ENCODE results near the gene C16orf78.

DNA sequence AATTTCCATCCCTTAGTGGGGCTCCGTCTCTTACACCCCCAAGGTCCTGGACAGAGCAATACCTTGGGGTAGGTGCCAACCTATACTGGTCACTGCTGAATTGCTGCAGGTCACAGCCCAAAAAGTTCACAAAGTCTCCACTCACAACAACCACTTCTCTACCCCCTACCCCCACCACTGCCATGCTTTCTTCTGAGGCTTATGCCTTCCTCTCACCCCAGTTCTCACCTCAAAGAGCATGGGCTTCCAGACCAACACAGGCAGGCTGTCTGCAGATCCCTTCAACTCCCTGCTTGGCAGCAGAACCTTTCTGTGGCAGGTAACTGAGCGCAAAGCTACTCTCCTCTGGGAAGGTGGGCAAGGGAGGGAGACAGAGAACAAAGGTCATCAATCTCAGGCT, 35.5 kb downstream of the C16orf78 start:
- TF ChIP-seq, protein P1, sequence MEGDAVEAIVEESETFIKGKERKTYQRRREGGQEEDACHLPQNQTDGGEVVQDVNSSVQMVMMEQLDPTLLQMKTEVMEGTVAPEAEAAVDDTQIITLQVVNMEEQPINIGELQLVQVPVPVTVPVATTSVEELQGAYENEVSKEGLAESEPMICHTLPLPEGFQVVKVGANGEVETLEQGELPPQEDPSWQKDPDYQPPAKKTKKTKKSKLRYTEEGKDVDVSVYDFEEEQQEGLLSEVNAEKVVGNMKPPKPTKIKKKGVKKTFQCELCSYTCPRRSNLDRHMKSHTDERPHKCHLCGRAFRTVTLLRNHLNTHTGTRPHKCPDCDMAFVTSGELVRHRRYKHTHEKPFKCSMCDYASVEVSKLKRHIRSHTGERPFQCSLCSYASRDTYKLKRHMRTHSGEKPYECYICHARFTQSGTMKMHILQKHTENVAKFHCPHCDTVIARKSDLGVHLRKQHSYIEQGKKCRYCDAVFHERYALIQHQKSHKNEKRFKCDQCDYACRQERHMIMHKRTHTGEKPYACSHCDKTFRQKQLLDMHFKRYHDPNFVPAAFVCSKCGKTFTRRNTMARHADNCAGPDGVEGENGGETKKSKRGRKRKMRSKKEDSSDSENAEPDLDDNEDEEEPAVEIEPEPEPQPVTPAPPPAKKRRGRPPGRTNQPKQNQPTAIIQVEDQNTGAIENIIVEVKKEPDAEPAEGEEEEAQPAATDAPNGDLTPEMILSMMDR (IDR thresholded peaks at IDR 0.05; ENCODE audit: poor library complexity) = no peak
- TF ChIP-seq EZH2 (IDR thresholded peaks at IDR 0.05; ENCODE audit: borderline replicate concordance) = no peak
